ENCODE results near the gene HERC4.
"Not testable (repeated sequence)": the region's sequence is repeated elsewhere in the genome, so short reads cannot be mapped to it uniquely, and the experiment has no call there.

The HERC4 gene

GRCh38 chr10:68090586-68090985 lies 15.5 kb upstream of the HERC4 start:
- no peak for DNase-seq

GRCh38 chr10:68088740-68089139 lies 13.7 kb upstream of the HERC4 start:
- no peak for DNase-seq

GRCh38 chr10:68087685-68088401 lies 12.8 kb upstream of the HERC4 start:
- DNase-seq: no peak

GRCh38 chr10:68086910-68087684 lies 12.0 kb upstream of the HERC4 start:
- DNase-seq: no peak

- no peak for DNase-seq
These were observed 10.9 kb upstream of the HERC4 start for GRCh38 chr10:68086011-68086410.

GRCh38 chr10:68084469-68084868 lies 9.4 kb upstream of the HERC4 start:
- DNase-seq: no peak

- DNase-seq: no peak
These were observed 8.9 kb upstream of the HERC4 start for GRCh38 chr10:68083953-68084352.

- DNase-seq: no peak
These were observed 7.8 kb upstream of the HERC4 start for GRCh38 chr10:68082872-68083271.

- DNase-seq: no peak
These were observed 6.8 kb upstream of the HERC4 start for GRCh38 chr10:68081916-68082315.

- no peak for DNase-seq
These were observed 5.9 kb upstream of the HERC4 start for GRCh38 chr10:68080853-68081431.

- no peak for DNase-seq
These were observed 4.4 kb upstream of the HERC4 start for GRCh38 chr10:68079434-68079833.

- DNase-seq: no peak
These were observed 1.9 kb upstream of the HERC4 start for GRCh38 chr10:68077026-68077425.

GRCh38 chr10:68076081-68076480 lies 998 bp upstream of the HERC4 start:
- not testable (repeated sequence) for DNase-seq

GRCh38 chr10:68075550-68076004 lies 494 bp upstream of the HERC4 start:
- DNase-seq: no peak

- no peak for DNase-seq
These were observed 880 bp downstream of the HERC4 start for GRCh38 chr10:68074031-68074774.

- no peak for DNase-seq
These were observed 1.5 kb downstream of the HERC4 start for GRCh38 chr10:68073631-68074030.

- no peak for DNase-seq
These were observed 7.6 kb downstream of the HERC4 start for GRCh38 chr10:68067508-68067907.

GRCh38 chr10:68067029-68067428 lies 8.1 kb downstream of the HERC4 start:
- no peak for DNase-seq

- no peak for DNase-seq
These were observed 21.5 kb downstream of the HERC4 start for GRCh38 chr10:68053553-68053952.

GRCh38 chr10:68052463-68052862 lies 22.6 kb downstream of the HERC4 start:
- DNase-seq: no peak

- DNase-seq: no peak
These were observed 25.6 kb downstream of the HERC4 start for GRCh38 chr10:68049289-68050078.
